GM19099 (cell line): ENCODE data around the gene ACSF3.

Source experiments
- POLR2A ChIP-seq: IDR thresholded peaks from 3 replicates; pipeline ENCODE4 v1.6.1; 2011; ENCODE audit warnings: low read depth; ENCODE audit not compliant: insufficient read length; ENCODE audit errors: extremely low read depth

ACSF3 gene

GRCh38 chr16:89120281-89120680 lies 26.6 kb downstream of the ACSF3 start:
- TF ChIP-seq POLR2A = no peak

GRCh38 chr16:89120921-89121351 lies 27.3 kb downstream of the ACSF3 start:
- TF ChIP-seq POLR2A = no peak

DNA sequence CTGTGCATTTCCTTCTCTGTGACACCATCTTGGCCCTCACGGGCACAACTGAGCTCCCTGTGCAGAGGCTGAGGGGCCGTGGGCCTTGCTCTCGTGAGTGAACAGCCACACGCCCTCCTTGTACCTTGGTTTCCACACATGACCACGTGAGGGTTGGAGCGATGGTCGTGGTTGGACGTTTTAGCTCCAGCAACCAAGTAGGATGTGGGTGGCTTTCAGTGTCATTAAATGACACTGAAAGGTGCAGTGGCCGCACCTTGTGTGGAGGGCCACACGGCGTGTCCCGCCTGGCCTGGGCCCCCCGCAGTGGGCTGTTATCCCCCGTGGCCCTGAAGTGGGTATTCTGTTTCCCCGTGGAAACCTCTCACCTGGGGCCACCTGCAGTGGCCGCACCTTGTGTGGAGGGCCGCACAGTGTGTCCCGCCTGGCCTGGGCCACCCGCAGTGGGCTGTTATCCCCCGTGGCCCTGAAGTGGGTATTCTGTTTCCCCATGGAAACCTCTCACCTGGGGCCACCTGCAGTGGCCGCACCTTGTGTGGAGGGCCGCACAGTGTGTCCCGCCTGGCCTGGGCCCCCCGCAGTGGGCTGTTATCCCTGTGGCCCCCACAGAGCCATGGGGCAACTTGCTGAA lies 28.2 kb downstream of the ACSF3 start:
- no peak for TF ChIP-seq POLR2A

DNA sequence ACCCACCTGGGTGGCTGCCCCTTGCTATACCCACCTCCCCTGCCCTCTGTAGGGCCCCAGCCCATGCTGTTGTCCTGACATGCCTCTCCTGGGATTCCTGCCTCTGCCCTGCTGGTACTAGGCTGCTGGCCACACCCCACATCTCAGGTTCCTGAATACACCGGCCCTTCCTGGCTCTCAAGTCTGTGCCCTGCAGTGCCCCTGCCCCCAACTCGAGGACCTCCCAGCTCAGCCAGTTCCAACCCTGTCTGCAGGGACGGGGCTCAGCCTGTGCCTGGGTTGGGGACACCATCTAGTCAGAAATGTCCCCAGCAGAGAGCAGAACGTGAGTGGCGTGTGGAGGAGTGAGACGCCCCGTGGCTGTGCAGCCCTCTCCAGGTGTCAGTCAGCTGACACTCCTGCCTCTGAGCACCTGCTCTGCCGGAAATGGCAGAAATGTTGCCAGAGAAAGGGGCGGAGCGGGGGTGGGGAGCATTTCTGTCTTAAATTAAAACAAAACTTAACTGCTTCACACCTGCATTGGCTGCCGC lies 28.7 kb downstream of the ACSF3 start:
- peak; percentile 33 for TF ChIP-seq POLR2A

DNA sequence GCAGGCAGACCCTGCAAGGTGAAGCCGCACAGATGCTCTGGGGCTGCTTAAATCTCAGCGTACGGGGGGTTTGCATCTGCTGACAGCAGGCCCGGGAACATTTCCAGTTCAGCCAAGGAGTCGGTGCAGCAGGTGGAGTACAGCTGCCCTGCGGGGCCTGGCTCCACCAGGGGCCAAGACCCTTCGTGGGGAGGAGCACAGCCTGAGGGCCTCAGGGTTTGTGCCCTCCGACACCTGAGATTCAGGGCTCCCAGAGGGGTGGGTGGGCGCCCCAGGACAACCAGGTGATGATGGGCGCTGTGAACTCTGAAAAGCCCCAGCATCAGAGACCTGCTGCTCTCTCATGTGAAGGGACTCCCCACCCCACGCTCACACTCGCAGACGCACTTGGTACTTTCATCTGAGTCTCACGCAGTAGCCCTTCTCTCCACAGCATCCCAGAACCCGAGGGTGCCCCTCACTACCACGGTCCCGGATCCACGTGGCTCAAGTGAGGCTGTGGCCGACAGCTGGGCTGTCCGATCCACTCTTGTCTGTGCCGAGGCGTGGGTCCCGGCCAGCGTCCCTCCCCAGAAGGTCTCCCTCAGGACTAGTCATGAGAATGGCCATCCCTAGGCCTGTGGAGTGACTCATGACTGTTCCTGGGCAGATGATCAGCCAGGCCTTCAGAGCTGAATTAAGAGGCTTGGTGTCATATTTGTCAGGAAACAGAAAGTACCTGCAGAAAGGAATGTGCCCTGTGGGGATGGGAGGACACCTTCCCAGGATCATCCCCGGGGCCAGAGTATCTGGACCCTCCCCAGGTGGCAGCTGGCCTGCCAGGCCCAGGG lies 29.6 kb downstream of the ACSF3 start:
- TF ChIP-seq POLR2A = no peak

- TF ChIP-seq POLR2A = no peak
Observed at GRCh38 chr16:89123831-89124100, 30.1 kb downstream of the ACSF3 start.

GRCh38 chr16:89129378-89129777 lies 35.7 kb downstream of the ACSF3 start:
- no peak for TF ChIP-seq POLR2A

DNA sequence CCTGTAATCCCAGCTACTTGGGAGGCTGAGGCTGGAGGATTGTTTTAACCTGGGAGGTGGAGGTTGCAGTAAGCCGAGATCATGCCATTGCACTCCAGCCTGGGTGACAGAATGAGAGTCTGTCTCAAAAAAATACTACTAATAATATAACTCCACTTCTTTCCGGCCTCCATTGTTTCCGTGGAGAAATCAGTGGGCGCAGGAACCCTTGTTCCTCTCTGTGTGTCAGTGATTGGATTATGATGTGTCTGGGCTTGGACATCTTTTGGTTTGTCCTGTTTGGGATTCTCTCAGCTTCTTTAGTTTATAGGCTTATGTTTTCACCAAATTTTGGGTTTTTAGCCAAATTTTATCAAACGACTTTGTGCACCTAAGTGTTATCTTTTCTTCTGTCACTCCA lies 36.8 kb downstream of the ACSF3 start:
- TF ChIP-seq POLR2A = no peak

DNA sequence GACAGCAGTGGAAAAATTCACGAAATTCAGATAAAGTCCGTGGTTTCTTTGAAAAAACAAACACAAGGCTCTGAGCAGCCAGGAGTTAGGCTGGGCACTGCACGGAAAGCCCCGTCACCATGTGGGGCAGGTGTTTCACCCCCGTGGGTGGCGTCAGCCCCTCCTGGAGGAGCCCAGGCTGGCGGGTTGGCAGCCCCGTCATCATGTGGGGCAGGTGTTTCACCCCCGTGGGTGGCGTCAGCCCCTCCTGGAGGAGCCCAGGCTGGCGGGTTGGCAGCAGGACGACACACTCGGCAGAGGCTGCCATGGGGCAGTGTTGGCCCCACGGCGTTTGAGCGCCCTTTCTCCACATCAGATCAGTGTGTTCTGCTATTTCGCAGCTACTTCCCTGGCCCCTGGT lies 38.1 kb downstream of the ACSF3 start:
- TF ChIP-seq POLR2A = no peak

- no peak for TF ChIP-seq POLR2A
Observed at GRCh38 chr16:89132194-89133005, 38.7 kb downstream of the ACSF3 start.

- no peak for TF ChIP-seq POLR2A
Observed at GRCh38 chr16:89133457-89134127, 39.9 kb downstream of the ACSF3 start.

GRCh38 chr16:89134269-89134668 lies 40.6 kb downstream of the ACSF3 start:
- TF ChIP-seq POLR2A = no peak

- TF ChIP-seq POLR2A = no peak
Observed at GRCh38 chr16:89135166-89135565, 41.5 kb downstream of the ACSF3 start.

- no peak for TF ChIP-seq POLR2A
Observed at GRCh38 chr16:89135971-89136765, 42.5 kb downstream of the ACSF3 start.
